ENCODE results near the gene MFAP4. TPM values are rescaled to one million over a fixed set of nuclear protein-coding genes. Genes with fewer than 3 reads are reported as not detected.

The MFAP4 gene
- total RNA-seq, 1 experiment from 2014 or later: 4.0 TPM

GRCh38 chr17:19403021-19403420 is 16.0 kb upstream of the MFAP4 start:
- Mint-ChIP-seq H3K27ac (no peak overlapping the region), H3K36me3 (no peaks in the 10 kb centered on the region), H3K27me3 (ENCODE audit: low read depth) (no peaks in the 10 kb centered on the region; the same call in 1 of the 2 replicates), H3K4me1 (peaks cover 8% of the 10 kb centered on the region), H3K9me3 (peaks cover 3% of the 10 kb centered on the region; the same call in 1 of the 2 replicates), H3K4me3 (no peak overlapping the region)
- ATAC-seq (no peak), DNase-seq (ENCODE audit: low spot score) (no peak)
- CTCF ChIA-PET: interaction anchor here (1.2 to 2.4 kb wide), 2 partner anchors 9 to 44 kb away, joined by 6 to 7 read pairs; no protein-coding TSS in a partner anchor
- POLR2A ChIA-PET: no interaction called here
- TF ChIP-seq ZNF396 (CRISPR knock-in tag; IDR thresholded peaks at IDR 0.05; ENCODE audit: borderline replicate concordance) (no peak), CREM (CRISPR knock-in tag; IDR thresholded peaks at IDR 0.05) (no peak), ZBTB21 (CRISPR knock-in tag; IDR thresholded peaks at IDR 0.05; ENCODE audit: borderline replicate concordance) (no peak), SOX15 (CRISPR knock-in tag; IDR thresholded peaks at IDR 0.05) (no peak), TP53 (CRISPR knock-in tag; IDR thresholded peaks at IDR 0.05) (no peak), ATF1 (CRISPR knock-in tag; IDR thresholded peaks at IDR 0.05) (no peak), USF2 (CRISPR knock-in tag; IDR thresholded peaks at IDR 0.05) (no peak), ZMAT4 (CRISPR knock-in tag; IDR thresholded peaks at IDR 0.05) (no peak), IRF2 (CRISPR knock-in tag; IDR thresholded peaks at IDR 0.05; ENCODE audit: borderline replicate concordance, low read depth) (no peak), ZNF532 (CRISPR knock-in tag; IDR thresholded peaks at IDR 0.05; ENCODE audit: borderline replicate concordance) (no peak), CTCF (IDR thresholded peaks at IDR 0.05) (no peak), RORB (CRISPR knock-in tag; IDR thresholded peaks at IDR 0.05) (no peak)

GRCh38 chr17:19402171-19402570 is 15.2 kb upstream of the MFAP4 start:
- DNase-seq (ENCODE audit: low spot score) (no peak), ATAC-seq (no peak)
- H3K4me3 Mint-ChIP-seq: no peak overlapping the region
- peaks cover 3% of the 10 kb centered on the region; the same call in 1 of the 2 replicates for H3K9me3 Mint-ChIP-seq
- H3K27ac Mint-ChIP-seq: no peak overlapping the region; the same call in 1 of the 2 replicates
- ChIA-PET CTCF (interaction anchor here (2.3 to 2.4 kb wide), 2 partner anchors 39 to 45 kb away, joined by 7 read pairs; partner anchors contain the start of gene B9D1), POLR2A (no interaction called here)
- no peaks in the 10 kb centered on the region for H3K36me3 Mint-ChIP-seq
- no peaks in the 10 kb centered on the region; the same call in 1 of the 2 replicates for H3K27me3 Mint-ChIP-seq (ENCODE audit: low read depth)
- peaks cover 11% of the 10 kb centered on the region for H3K4me1 Mint-ChIP-seq
- TF ChIP-seq ETV6 (CRISPR knock-in tag; IDR thresholded peaks at IDR 0.05) (no peak), FOXP4 (CRISPR knock-in tag; IDR thresholded peaks at IDR 0.05) (no peak), NR2C2 (CRISPR knock-in tag; IDR thresholded peaks at IDR 0.05) (no peak), MYBL2 (CRISPR knock-in tag; IDR thresholded peaks at IDR 0.05) (no peak), ZNF512 (CRISPR knock-in tag; IDR thresholded peaks at IDR 0.05; ENCODE audit: borderline replicate concordance) (no peak), E2F4 (CRISPR knock-in tag; IDR thresholded peaks at IDR 0.05; ENCODE audit: borderline replicate concordance, low read depth) (no peak), ZNF423 (CRISPR knock-in tag; IDR thresholded peaks at IDR 0.05) (no peak), NFE2L1 (CRISPR knock-in tag; IDR thresholded peaks at IDR 0.05) (no peak), ELF4 (CRISPR knock-in tag; IDR thresholded peaks at IDR 0.05; ENCODE audit: low read depth) (no peak), SMAD3 (CRISPR knock-in tag; IDR thresholded peaks at IDR 0.05; ENCODE audit: borderline replicate concordance) (no peak), JAZF1 (CRISPR knock-in tag; IDR thresholded peaks at IDR 0.05) (no peak)
